GM23338 (cell line): ENCODE measurements around the gene TSPAN12.

Source experiments
- CREB1 ChIP-seq: fragments of 250-450 bp; sonication (Bioruptor Pico); IDR thresholded peaks from 2 replicates; pipeline ENCODE4 v1.5.0; 2020; ENCODE audit warnings: low read depth, mild to moderate bottlenecking, moderate library complexity
- EZH2 ChIP-seq: fragments of 200-600 bp; sonication (generic); IDR thresholded peaks from one replicate; pipeline ENCODE4 v1.8.0; 2017; ENCODE audit warnings: antibody characterized with exemption, mild to moderate bottlenecking, low read depth; ENCODE audit not compliant: unreplicated experiment
- EZH2phosphoT487 ChIP-seq: fragments of 200-600 bp; sonication (generic); IDR thresholded peaks from one replicate; pipeline ENCODE4 v1.8.1; 2018; ENCODE audit warnings: antibody characterized with exemption; ENCODE audit not compliant: unreplicated experiment
- POLR2AphosphoS5 ChIP-seq: IDR thresholded peaks from 2 replicates; pipeline ENCODE4 v1.6.1; 2016; ENCODE audit warnings: antibody characterized with exemption, low read depth
- ZNF331 ChIP-seq: fragments of 250-450 bp; sonication (Bioruptor Pico); IDR thresholded peaks from 2 replicates; pipeline ENCODE4 v1.5.0; 2020; ENCODE audit warnings: low read depth, mild to moderate bottlenecking, moderate library complexity
- TF ChIP-seq, protein P1 (sequence below), 2 experiments: fragments of 200-600 bp in 1 of 2; sonication (generic) in 1 of 2; conservative IDR thresholded peaks; 2 replicates each; pipeline versions ENCODE4 v1.5.1 to v1.6.1; 2016 to 2017; ENCODE audit warnings: antibody characterized with exemption in 2 of 2, low read depth in 2 of 2, mild to moderate bottlenecking in 2 of 2, moderate library complexity in 1 of 2
- TF ChIP-seq, protein P2 (sequence below): IDR thresholded peaks from one replicate; pipeline ENCODE4 v1.6.1; 2018; ENCODE audit warnings: antibody characterized with exemption; ENCODE audit not compliant: unreplicated experiment

DNA sequence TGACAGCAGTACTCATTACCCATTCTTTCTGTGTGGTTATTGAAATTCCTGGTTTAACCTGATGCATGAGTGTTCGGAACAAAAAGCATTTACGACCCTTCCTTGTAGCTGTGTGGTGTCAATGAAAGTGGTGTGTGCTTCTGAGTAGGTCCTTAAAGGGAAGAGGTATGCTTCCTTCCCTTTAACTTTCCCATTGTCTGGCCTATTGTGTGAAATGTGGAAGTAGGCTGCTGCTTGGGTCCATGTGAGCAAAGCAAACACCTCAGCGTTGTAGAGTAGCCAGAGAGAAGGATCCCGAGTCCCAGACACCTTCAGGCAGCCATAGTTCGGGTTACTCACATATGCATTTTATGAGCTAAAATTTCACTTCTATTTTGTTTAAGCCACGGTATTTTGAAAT lies 74.7 kb downstream of the TSPAN12 start:
- TF ChIP-seq, protein P1, sequence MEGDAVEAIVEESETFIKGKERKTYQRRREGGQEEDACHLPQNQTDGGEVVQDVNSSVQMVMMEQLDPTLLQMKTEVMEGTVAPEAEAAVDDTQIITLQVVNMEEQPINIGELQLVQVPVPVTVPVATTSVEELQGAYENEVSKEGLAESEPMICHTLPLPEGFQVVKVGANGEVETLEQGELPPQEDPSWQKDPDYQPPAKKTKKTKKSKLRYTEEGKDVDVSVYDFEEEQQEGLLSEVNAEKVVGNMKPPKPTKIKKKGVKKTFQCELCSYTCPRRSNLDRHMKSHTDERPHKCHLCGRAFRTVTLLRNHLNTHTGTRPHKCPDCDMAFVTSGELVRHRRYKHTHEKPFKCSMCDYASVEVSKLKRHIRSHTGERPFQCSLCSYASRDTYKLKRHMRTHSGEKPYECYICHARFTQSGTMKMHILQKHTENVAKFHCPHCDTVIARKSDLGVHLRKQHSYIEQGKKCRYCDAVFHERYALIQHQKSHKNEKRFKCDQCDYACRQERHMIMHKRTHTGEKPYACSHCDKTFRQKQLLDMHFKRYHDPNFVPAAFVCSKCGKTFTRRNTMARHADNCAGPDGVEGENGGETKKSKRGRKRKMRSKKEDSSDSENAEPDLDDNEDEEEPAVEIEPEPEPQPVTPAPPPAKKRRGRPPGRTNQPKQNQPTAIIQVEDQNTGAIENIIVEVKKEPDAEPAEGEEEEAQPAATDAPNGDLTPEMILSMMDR (conservative IDR thresholded peaks at IDR 0.05; ENCODE audit: low read depth in 2 of 2): no peak
- TF ChIP-seq POLR2AphosphoS5 (no peak), EZH2 (no peak), EZH2phosphoT487 (no peak), CREB1 (CRISPR knock-in tag) (no peak), ZNF331 (CRISPR knock-in tag) (no peak)
- TF ChIP-seq, protein P2, sequence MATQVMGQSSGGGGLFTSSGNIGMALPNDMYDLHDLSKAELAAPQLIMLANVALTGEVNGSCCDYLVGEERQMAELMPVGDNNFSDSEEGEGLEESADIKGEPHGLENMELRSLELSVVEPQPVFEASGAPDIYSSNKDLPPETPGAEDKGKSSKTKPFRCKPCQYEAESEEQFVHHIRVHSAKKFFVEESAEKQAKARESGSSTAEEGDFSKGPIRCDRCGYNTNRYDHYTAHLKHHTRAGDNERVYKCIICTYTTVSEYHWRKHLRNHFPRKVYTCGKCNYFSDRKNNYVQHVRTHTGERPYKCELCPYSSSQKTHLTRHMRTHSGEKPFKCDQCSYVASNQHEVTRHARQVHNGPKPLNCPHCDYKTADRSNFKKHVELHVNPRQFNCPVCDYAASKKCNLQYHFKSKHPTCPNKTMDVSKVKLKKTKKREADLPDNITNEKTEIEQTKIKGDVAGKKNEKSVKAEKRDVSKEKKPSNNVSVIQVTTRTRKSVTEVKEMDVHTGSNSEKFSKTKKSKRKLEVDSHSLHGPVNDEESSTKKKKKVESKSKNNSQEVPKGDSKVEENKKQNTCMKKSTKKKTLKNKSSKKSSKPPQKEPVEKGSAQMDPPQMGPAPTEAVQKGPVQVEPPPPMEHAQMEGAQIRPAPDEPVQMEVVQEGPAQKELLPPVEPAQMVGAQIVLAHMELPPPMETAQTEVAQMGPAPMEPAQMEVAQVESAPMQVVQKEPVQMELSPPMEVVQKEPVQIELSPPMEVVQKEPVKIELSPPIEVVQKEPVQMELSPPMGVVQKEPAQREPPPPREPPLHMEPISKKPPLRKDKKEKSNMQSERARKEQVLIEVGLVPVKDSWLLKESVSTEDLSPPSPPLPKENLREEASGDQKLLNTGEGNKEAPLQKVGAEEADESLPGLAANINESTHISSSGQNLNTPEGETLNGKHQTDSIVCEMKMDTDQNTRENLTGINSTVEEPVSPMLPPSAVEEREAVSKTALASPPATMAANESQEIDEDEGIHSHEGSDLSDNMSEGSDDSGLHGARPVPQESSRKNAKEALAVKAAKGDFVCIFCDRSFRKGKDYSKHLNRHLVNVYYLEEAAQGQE: no peak
